Activated CD4-positive, alpha-beta T cell treated with anti-CD3 and anti-CD28 coated beads, Interleukin-2, amount 10 ng/mL, durations not matched to agents 7 days and 5 days (primary cell): ENCODE measurements around the gene MAP7D3. TPM values are rescaled to one million over a fixed set of nuclear protein-coding genes. Genes with fewer than 3 reads are reported as not detected.
"Not testable (repeated sequence)": the region's sequence is repeated elsewhere in the genome, so short reads cannot be mapped to it uniquely, and the experiment has no call there.

ENCODE experiments used
- CTCF ChIA-PET: fragments of 350-600 bp; sonication (Branson Sonifier 250); formaldehyde crosslinking; loops from one replicate; lab custom pipeline; 2021; ENCODE audit warnings: antibody characterized with exemption; lab: Charles Lee
- POLR2A ChIA-PET: fragments of 350-600 bp; sonication (Branson Sonifier 250); formaldehyde crosslinking; loops from one replicate; lab custom pipeline; 2021; ENCODE audit warnings: antibody characterized with exemption; lab: Charles Lee
- DNase-seq: peaks from one replicate; pipeline ENCODE4 v3.0.0-alpha.2; 2020
- H3K27ac Mint-ChIP-seq: one replicate; pipeline ENCODE4 v1.8.0; 2021; ENCODE audit warnings: mild to moderate bottlenecking, moderate library complexity, mixed read lengths
- H3K27me3 Mint-ChIP-seq: one replicate; pipeline ENCODE4 v1.8.0; 2021; ENCODE audit warnings: mixed read lengths
- H3K36me3 Mint-ChIP-seq: one replicate; pipeline ENCODE4 v1.8.0; 2021; ENCODE audit warnings: low read depth, mixed read lengths
- H3K4me1 Mint-ChIP-seq: one replicate; pipeline ENCODE4 v1.8.0; 2021; ENCODE audit warnings: mixed read lengths
- H3K4me3 Mint-ChIP-seq: one replicate; pipeline ENCODE4 v1.8.0; 2021; ENCODE audit warnings: mild to moderate bottlenecking, moderate library complexity, mixed read lengths
- H3K9me3 Mint-ChIP-seq: one replicate; pipeline ENCODE4 v1.8.0; 2021; ENCODE audit warnings: mixed read lengths
- total RNA-seq, 2 experiments: library from RNA; stranded (reverse); gene quantifications; one replicate each; pipeline ENCODE4 v1.2.3, GENCODE V29; 2021

Gene MAP7D3
- total RNA-seq, 2 experiments from 2014 or later: 11.2 to 13.5 TPM

GRCh38 chrX:136266828-136267227, 15.6 kb upstream of the MAP7D3 start:
- Mint-ChIP-seq H3K9me3 (no peaks in the 10 kb centered on the region), H3K27me3 (no peaks in the 10 kb centered on the region), H3K4me1 (peaks cover 1% of the 10 kb centered on the region), H3K4me3 (no peak overlapping the region), H3K27ac (no peak overlapping the region), H3K36me3 (no peaks in the 10 kb centered on the region)
- ChIA-PET POLR2A (no interaction called here), CTCF (no interaction called here)
- no peak for DNase-seq

DNA sequence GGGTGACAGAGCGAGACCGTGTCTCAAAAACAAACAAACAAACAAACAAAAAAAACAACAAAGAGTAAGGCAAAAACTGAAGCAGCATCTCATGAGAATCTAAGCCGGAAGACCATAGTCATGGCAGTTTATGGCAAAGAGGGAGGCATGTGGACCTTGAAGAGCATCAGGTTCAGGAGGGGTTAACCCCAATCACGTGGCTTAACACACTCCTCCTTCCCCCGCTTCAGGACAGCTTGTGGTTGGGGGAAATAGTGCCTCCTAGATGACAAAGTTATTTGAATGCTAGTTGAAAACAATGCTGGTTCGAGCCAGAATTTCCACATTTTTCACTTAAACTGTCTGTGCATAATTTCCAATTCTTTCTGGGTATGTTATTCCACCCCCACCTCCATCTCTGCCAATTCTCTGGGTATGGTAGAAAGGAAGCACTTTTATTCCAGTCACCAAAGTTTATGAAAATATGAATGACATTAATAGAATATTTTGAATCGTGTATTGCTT, 11.7 kb upstream of the MAP7D3 start:
- Mint-ChIP-seq H3K4me3 (no peak overlapping the region), H3K9me3 (no peaks in the 10 kb centered on the region), H3K27ac (peak overlapping the region; percentile 73), H3K36me3 (no peaks in the 10 kb centered on the region), H3K27me3 (no peaks in the 10 kb centered on the region), H3K4me1 (peaks cover 19% of the 10 kb centered on the region)
- DNase-seq: no peak
- ChIA-PET CTCF (no interaction called here), POLR2A (no interaction called here)

DNA sequence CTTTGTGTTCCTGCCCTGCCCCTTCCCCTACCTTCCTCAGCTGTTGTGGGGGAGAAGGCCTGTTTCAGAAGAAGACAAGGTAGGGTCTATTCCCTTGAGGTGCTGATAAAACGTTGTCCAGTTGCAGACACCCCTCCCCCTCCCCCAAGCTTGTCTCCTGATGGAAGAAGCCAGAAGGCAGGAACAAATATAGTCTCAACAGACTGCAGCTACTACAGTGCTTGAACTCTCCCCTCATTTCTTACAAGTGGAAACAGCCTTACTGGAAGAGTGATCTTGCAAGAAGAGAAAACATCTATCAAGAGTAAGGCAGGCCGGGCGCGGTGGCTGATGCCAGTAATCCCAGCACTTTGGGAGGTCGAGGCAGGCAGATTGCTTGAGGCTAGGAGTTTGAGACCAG, 11.0 kb upstream of the MAP7D3 start:
- Mint-ChIP-seq H3K4me3 (no peak overlapping the region), H3K27ac (no peak overlapping the region), H3K9me3 (no peaks in the 10 kb centered on the region), H3K4me1 (peaks cover 19% of the 10 kb centered on the region), H3K36me3 (no peaks in the 10 kb centered on the region), H3K27me3 (no peaks in the 10 kb centered on the region)
- ChIA-PET CTCF (no interaction called here), POLR2A (no interaction called here)
- no peak for DNase-seq

DNA sequence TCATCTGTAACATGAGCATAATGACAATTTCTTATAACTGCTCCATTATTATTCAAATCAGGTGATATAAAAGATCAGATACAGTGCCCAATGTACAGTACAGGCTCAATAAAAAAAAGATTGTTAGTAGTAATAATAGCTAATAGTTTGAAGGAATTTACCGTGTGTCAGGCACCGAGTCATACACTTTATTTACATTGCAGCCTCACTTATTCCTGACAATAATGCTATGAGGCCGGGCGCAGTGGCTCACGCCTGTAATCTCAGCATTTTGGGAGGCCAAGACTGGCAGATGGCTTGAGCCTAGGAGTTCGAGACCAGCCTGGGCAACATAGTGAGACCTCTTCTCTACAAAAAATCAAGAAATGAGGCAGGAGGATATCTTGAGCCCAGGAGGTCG, 10.1 kb upstream of the MAP7D3 start:
- no peaks in the 10 kb centered on the region for H3K27me3 Mint-ChIP-seq
- DNase-seq: no peak
- H3K4me1 Mint-ChIP-seq: peaks cover 19% of the 10 kb centered on the region
- CTCF ChIA-PET: no interaction called here
- no peak overlapping the region for H3K27ac Mint-ChIP-seq
- H3K36me3 Mint-ChIP-seq: no peaks in the 10 kb centered on the region
- POLR2A ChIA-PET: no interaction called here
- no peaks in the 10 kb centered on the region for H3K9me3 Mint-ChIP-seq
- no peak overlapping the region for H3K4me3 Mint-ChIP-seq

DNA sequence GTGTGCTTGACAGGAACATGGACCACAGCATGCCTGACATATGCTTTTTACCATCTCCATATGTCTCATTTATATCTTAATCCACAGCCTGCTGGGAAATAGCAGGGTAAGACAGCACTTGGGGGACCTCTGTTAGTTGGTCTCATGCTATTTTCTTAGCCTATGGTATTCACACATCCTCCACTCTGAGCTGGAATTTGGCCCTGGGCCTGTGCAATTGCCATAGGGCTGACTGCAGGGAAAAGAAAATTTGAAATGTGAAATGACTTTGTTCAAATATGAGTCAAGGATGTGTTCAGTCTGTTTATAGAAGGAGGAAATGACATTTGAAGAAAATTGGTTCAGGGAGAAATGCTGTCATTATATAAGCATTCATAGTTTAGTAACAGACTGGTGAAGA, 9.6 kb upstream of the MAP7D3 start:
- ChIA-PET CTCF (no interaction called here), POLR2A (no interaction called here)
- H3K4me3 Mint-ChIP-seq: no peak overlapping the region
- H3K9me3 Mint-ChIP-seq: no peaks in the 10 kb centered on the region
- H3K36me3 Mint-ChIP-seq: no peaks in the 10 kb centered on the region
- H3K27me3 Mint-ChIP-seq: no peaks in the 10 kb centered on the region
- no peak overlapping the region for H3K27ac Mint-ChIP-seq
- peaks cover 19% of the 10 kb centered on the region for H3K4me1 Mint-ChIP-seq
- DNase-seq: no peak

DNA sequence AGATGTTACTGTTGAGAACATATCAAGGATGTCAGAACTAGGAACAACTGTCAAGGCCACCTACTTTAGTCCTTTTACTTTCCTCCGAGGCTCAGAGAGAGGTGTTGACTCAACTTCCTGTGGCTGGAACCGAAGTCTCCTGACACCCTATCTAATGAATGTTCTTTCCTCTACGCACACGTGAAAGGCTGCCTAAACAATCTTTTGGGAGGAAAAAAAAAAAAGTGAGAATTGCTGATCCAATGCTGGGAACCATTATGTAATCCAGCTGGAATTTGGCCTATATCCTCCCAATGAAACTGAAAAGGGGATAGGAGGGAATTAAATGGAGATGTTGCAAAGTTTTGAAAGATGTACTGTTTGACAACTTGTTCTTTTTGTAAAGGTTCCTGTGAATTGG, 8.3 kb upstream of the MAP7D3 start:
- Mint-ChIP-seq H3K36me3 (no peaks in the 10 kb centered on the region), H3K4me1 (peaks cover 19% of the 10 kb centered on the region), H3K27me3 (no peaks in the 10 kb centered on the region), H3K4me3 (no peak overlapping the region), H3K27ac (no peak overlapping the region), H3K9me3 (no peaks in the 10 kb centered on the region)
- ChIA-PET POLR2A (no interaction called here), CTCF (interaction anchor here (0.6 kb wide), 1 partner anchor 432 kb away, joined by 5 read pairs; no protein-coding TSS in a partner anchor)
- peak; percentile 12 for DNase-seq

DNA sequence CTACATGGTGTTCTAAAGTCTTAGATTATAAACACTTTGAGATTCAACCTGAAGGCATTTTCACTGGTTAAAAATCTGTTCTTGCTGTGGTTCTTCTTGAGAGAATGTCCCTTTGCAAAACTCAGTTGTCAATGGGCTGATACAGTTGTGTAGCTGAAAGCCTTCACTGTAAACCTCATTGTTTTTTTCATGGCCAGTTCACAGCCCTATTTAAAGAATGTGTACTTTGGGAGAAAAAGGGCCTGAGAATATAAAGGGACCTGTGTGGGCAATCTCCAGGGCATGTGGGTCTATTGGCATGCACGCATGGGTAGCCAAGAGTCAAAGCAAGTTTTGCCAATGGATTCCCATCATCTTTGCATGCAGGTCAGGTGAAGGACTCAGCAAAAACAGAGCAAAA, 7.8 kb upstream of the MAP7D3 start:
- Mint-ChIP-seq H3K9me3 (no peaks in the 10 kb centered on the region), H3K27ac (no peak overlapping the region), H3K27me3 (no peaks in the 10 kb centered on the region), H3K4me1 (peaks cover 19% of the 10 kb centered on the region), H3K4me3 (no peak overlapping the region), H3K36me3 (no peaks in the 10 kb centered on the region)
- no peak for DNase-seq
- CTCF ChIA-PET: no interaction called here
- POLR2A ChIA-PET: no interaction called here

- Mint-ChIP-seq H3K27me3 (no peaks in the 10 kb centered on the region), H3K36me3 (no peaks in the 10 kb centered on the region), H3K4me3 (no peak overlapping the region), H3K27ac (no peak overlapping the region), H3K4me1 (peaks cover 23% of the 10 kb centered on the region), H3K9me3 (no peaks in the 10 kb centered on the region)
- ChIA-PET CTCF (interaction anchor here (0.6 to 1.6 kb wide), 3 partner anchors 8 to 248 kb away, joined by 3 to 6 read pairs (median 4); no protein-coding TSS in a partner anchor), POLR2A (no interaction called here)
- no peak for DNase-seq
Observed at GRCh38 chrX:136256026-136256425, 4.8 kb upstream of the MAP7D3 start.

- Mint-ChIP-seq H3K27me3 (no peaks in the 10 kb centered on the region), H3K27ac (no peak overlapping the region), H3K4me1 (peaks cover 22% of the 10 kb centered on the region), H3K36me3 (no peaks in the 10 kb centered on the region), H3K9me3 (no peaks in the 10 kb centered on the region), H3K4me3 (no peak overlapping the region)
- ChIA-PET CTCF (interaction anchor here (0.6 to 1.6 kb wide), 2 partner anchors 9 to 14 kb away, joined by 4 to 6 read pairs; no protein-coding TSS in a partner anchor), POLR2A (no interaction called here)
- no peak for DNase-seq
Observed at GRCh38 chrX:136255541-136255940, 4.3 kb upstream of the MAP7D3 start.

GRCh38 chrX:136250191-136251040, 784 bp downstream of the MAP7D3 start:
- POLR2A ChIA-PET: no interaction called here
- H3K36me3 Mint-ChIP-seq: no peaks in the 10 kb centered on the region
- H3K4me3 Mint-ChIP-seq: peak overlapping the region; percentile 75
- DNase-seq: peak; percentile 10
- H3K4me1 Mint-ChIP-seq: peaks cover 8% of the 10 kb centered on the region
- H3K9me3 Mint-ChIP-seq: no peaks in the 10 kb centered on the region
- H3K27ac Mint-ChIP-seq: peak overlapping the region; percentile 75
- H3K27me3 Mint-ChIP-seq: no peaks in the 10 kb centered on the region
- CTCF ChIA-PET: no interaction called here

GRCh38 chrX:136246201-136246600, 5.0 kb downstream of the MAP7D3 start:
- H3K4me1 Mint-ChIP-seq: peaks cover 4% of the 10 kb centered on the region
- no peak overlapping the region for H3K27ac Mint-ChIP-seq
- H3K27me3 Mint-ChIP-seq: no peaks in the 10 kb centered on the region
- ChIA-PET CTCF (no interaction called here), POLR2A (no interaction called here)
- H3K4me3 Mint-ChIP-seq: no peak overlapping the region
- H3K9me3 Mint-ChIP-seq: no peaks in the 10 kb centered on the region
- no peak for DNase-seq
- H3K36me3 Mint-ChIP-seq: peaks cover 18% of the 10 kb centered on the region

- DNase-seq, H3K4me3 Mint-ChIP-seq, CTCF ChIA-PET, POLR2A ChIA-PET, H3K27ac Mint-ChIP-seq, H3K4me1 Mint-ChIP-seq, H3K9me3 Mint-ChIP-seq, H3K27me3 Mint-ChIP-seq: not testable (repeated sequence)
- peaks cover 26% of the 10 kb centered on the region for H3K36me3 Mint-ChIP-seq
Observed at GRCh38 chrX:136237849-136238248, 13.4 kb downstream of the MAP7D3 start.

DNA sequence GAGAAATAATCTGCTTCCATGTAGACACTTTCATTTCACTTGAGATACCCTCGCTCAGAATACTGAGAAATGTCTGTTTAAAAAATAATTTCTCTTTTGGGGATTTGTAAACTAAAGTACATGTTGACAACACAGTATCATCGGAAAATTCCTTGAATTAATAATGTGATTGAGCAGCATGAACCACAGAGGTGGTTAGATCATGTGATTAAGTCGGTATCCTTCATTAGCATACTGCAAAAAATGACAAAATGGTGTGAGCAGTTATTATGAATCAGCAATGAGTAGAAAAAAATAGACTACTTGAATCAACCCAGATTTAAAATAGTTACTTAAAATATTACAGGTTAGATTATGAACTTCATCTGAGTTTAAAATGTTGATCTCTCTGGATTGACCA, 14.1 kb downstream of the MAP7D3 start:
- Mint-ChIP-seq H3K36me3 (peaks cover 21% of the 10 kb centered on the region), H3K27ac (no peak overlapping the region), H3K4me3 (no peak overlapping the region), H3K9me3 (no peaks in the 10 kb centered on the region), H3K4me1 (peaks cover 2% of the 10 kb centered on the region), H3K27me3 (no peaks in the 10 kb centered on the region)
- POLR2A ChIA-PET: no interaction called here
- DNase-seq: no peak
- CTCF ChIA-PET: no interaction called here
